H1 (cell line): Measurements from ENCODE around the gene OSBPL5. TPM values are rescaled to one million over a fixed set of nuclear protein-coding genes. Genes with fewer than 3 reads are reported as not detected.

ENCODE experiments used
- NANOG ChIP-seq: IDR thresholded peaks from 2 replicates; pipeline ENCODE4 v1.6.1; 2011; ENCODE audit warnings: low read length, low read depth, mild to moderate bottlenecking, inconsistent platforms; ENCODE audit not compliant: insufficient read depth, poor library complexity, severe bottlenecking
- RAD21 ChIP-seq, 2 experiments: IDR thresholded peaks in 1 of 2; conservative IDR thresholded peaks in 1 of 2; 2 replicates each; pipeline ENCODE4 v1.6.1; 2011; ENCODE audit warnings: low read depth in 2 of 2, low read length in 2 of 2, improper control_type of control experiment in 1 of 2, inconsistent platforms in 1 of 2, mild to moderate bottlenecking in 1 of 2, moderate library complexity in 1 of 2
- RFX5 ChIP-seq: IDR thresholded peaks from 2 replicates; pipeline ENCODE4 v1.6.1; 2011; ENCODE audit warnings: low read depth, low read length, improper control_type of control experiment, borderline replicate concordance
- RNF2 ChIP-seq: fragments of 200-900, 300-1000 bp; sonication (generic); IDR thresholded peaks from 2 replicates; pipeline ENCODE4 v1.7.1; 2016; ENCODE audit warnings: borderline replicate concordance, low read depth, mild to moderate bottlenecking, antibody characterized with exemption, low read length; ENCODE audit not compliant: poor library complexity, severe bottlenecking; ENCODE audit errors: missing control alignments
- SRF ChIP-seq: IDR thresholded peaks from 2 replicates; pipeline ENCODE4 v1.6.1; 2011; ENCODE audit warnings: mild to moderate bottlenecking, low read depth, low read length, moderate library complexity
- polyA plus RNA-seq, 7 experiments: library from polyadenylated mRNA; depleted of rRNA in 3 of 7; stranded (reverse) in 5 of 7; unstranded in 2 of 7; fragments of >200 nt in 5 of 7; fragments of 200-250 nt in 2 of 7; gene quantifications; 1 replicate in 5 of 7; 2 replicates in 1 of 7; 4 replicates in 1 of 7; pipeline versions ENCODE4 v1.2.1 to v1.2.3, GENCODE V29; 2011 to 2013; ENCODE audit warnings: missing spikeins in 2 of 7, mixed read lengths in 2 of 7
- total RNA-seq: library from RNA; stranded (reverse); fragmentation: NEBNext Ultra II Directional; extraction: Animal tissue kit (Norgen Biotek cat#: 25700); gene quantifications from 2 replicates; pipeline ENCODE4 v1.2.1, GENCODE V29; 2021
- TF ChIP-seq, protein P1 (sequence below): fragments of 300-600 bp; sonication (generic); IDR thresholded peaks from 2 replicates; pipeline ENCODE4 v1.7.1; 2012; ENCODE audit warnings: low read length, moderate library complexity, mild to moderate bottlenecking, inconsistent platforms; ENCODE audit not compliant: insufficient replicate concordance

The OSBPL5 gene
- total and polyA plus RNA-seq, 2 of the 8 experiments (the other 6 are each of a cell fraction or from before 2014, with no cell fraction given), result 3.4 to 9.9 TPM

GRCh38 chr11:3181725-3182461, 16.8 kb upstream of the OSBPL5 start (continued):
- TF ChIP-seq, protein P1, sequence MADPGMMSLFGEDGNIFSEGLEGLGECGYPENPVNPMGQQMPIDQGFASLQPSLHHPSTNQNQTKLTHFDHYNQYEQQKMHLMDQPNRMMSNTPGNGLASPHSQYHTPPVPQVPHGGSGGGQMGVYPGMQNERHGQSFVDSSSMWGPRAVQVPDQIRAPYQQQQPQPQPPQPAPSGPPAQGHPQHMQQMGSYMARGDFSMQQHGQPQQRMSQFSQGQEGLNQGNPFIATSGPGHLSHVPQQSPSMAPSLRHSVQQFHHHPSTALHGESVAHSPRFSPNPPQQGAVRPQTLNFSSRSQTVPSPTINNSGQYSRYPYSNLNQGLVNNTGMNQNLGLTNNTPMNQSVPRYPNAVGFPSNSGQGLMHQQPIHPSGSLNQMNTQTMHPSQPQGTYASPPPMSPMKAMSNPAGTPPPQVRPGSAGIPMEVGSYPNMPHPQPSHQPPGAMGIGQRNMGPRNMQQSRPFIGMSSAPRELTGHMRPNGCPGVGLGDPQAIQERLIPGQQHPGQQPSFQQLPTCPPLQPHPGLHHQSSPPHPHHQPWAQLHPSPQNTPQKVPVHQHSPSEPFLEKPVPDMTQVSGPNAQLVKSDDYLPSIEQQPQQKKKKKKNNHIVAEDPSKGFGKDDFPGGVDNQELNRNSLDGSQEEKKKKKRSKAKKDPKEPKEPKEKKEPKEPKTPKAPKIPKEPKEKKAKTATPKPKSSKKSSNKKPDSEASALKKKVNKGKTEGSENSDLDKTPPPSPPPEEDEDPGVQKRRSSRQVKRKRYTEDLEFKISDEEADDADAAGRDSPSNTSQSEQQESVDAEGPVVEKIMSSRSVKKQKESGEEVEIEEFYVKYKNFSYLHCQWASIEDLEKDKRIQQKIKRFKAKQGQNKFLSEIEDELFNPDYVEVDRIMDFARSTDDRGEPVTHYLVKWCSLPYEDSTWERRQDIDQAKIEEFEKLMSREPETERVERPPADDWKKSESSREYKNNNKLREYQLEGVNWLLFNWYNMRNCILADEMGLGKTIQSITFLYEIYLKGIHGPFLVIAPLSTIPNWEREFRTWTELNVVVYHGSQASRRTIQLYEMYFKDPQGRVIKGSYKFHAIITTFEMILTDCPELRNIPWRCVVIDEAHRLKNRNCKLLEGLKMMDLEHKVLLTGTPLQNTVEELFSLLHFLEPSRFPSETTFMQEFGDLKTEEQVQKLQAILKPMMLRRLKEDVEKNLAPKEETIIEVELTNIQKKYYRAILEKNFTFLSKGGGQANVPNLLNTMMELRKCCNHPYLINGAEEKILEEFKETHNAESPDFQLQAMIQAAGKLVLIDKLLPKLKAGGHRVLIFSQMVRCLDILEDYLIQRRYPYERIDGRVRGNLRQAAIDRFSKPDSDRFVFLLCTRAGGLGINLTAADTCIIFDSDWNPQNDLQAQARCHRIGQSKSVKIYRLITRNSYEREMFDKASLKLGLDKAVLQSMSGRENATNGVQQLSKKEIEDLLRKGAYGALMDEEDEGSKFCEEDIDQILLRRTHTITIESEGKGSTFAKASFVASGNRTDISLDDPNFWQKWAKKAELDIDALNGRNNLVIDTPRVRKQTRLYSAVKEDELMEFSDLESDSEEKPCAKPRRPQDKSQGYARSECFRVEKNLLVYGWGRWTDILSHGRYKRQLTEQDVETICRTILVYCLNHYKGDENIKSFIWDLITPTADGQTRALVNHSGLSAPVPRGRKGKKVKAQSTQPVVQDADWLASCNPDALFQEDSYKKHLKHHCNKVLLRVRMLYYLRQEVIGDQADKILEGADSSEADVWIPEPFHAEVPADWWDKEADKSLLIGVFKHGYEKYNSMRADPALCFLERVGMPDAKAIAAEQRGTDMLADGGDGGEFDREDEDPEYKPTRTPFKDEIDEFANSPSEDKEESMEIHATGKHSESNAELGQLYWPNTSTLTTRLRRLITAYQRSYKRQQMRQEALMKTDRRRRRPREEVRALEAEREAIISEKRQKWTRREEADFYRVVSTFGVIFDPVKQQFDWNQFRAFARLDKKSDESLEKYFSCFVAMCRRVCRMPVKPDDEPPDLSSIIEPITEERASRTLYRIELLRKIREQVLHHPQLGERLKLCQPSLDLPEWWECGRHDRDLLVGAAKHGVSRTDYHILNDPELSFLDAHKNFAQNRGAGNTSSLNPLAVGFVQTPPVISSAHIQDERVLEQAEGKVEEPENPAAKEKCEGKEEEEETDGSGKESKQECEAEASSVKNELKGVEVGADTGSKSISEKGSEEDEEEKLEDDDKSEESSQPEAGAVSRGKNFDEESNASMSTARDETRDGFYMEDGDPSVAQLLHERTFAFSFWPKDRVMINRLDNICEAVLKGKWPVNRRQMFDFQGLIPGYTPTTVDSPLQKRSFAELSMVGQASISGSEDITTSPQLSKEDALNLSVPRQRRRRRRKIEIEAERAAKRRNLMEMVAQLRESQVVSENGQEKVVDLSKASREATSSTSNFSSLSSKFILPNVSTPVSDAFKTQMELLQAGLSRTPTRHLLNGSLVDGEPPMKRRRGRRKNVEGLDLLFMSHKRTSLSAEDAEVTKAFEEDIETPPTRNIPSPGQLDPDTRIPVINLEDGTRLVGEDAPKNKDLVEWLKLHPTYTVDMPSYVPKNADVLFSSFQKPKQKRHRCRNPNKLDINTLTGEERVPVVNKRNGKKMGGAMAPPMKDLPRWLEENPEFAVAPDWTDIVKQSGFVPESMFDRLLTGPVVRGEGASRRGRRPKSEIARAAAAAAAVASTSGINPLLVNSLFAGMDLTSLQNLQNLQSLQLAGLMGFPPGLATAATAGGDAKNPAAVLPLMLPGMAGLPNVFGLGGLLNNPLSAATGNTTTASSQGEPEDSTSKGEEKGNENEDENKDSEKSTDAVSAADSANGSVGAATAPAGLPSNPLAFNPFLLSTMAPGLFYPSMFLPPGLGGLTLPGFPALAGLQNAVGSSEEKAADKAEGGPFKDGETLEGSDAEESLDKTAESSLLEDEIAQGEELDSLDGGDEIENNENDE, result no peak
- 0 out of 2 replicates have a peak, but pooled peaks have one; percentile 42 for TF ChIP-seq SRF
- no peak for TF ChIP-seq RAD21 (IDR thresholded peaks at IDR 0.05 in 1 of 2, conservative IDR thresholded peaks at IDR 0.05 in 1 of 2; ENCODE audit: low read depth in 2 of 2, low read length in 2 of 2)
- no peak for TF ChIP-seq RFX5
- TF ChIP-seq RNF2, result no peak
- no peak for TF ChIP-seq NANOG
